HepG2 (cell line): ENCODE measurements around the gene P3R3URF. TPM values are rescaled to one million over a fixed set of nuclear protein-coding genes. Genes with fewer than 3 reads are reported as not detected.
A peak's percentile ranks its signal among the peaks of the same experiment; 100 is the strongest.

ENCODE experiments used
- ATAC-seq: fragments of 200-7000 bp; cut with Tn5 transposase; 3 replicates; pipeline ENCODE4 v1.9.1; 2020; ENCODE audit warnings: mild to moderate bottlenecking, moderate library complexity
- BruUV-seq: library from RNA; stranded (reverse); fragments of 400-500 nt; replicated peaks from 2 replicates; lab custom pipeline; 2021; lab: Mats Ljungman, UMichigan
- CTCF ChIA-PET: fragments of 300-600 bp; formaldehyde crosslinking; extraction: SDS; loops from one replicate; lab custom pipeline; 2021; ENCODE audit warnings: low total read pairs, inconsistent platforms, low intra/inter-chr PET ratio; lab: Yijun Ruan, JAX
- POLR2A ChIA-PET: fragments of 350-600 bp; sonication (Branson Sonifier 250); formaldehyde crosslinking; loops from one replicate; lab custom pipeline; 2020; ENCODE audit warnings: antibody characterized with exemption, inconsistent platforms; lab: Yijun Ruan, JAX
- DNase-seq: peaks from one replicate; pipeline ENCODE4 v3.0.0-alpha.2; 2015; ENCODE audit warnings: low spot score
- FAIRE-seq: peaks from 3 replicates; lab custom pipeline; 2011; peaks lifted over from hg19 to GRCh38; lab: Jason Lieb, UNC
- H2AFZ ChIP-seq: one replicate; pipeline ENCODE4 v1.6.1; 2011; ENCODE audit warnings: low read length, inconsistent platforms
- H3K27ac ChIP-seq: fragments of 300-600 bp; 3 replicates; pipeline ENCODE4 v1.8.0; 2011; ENCODE audit warnings: mixed run types, mild to moderate bottlenecking, mixed read lengths, low read length, inconsistent platforms; ENCODE audit not compliant: insufficient read depth; ENCODE audit errors: extremely low read length
- H3K27me3 ChIP-seq, 2 experiments: fragments of 200-600 bp in 1 of 2; 2 replicates in 1 of 2; 3 replicates in 1 of 2; pipeline versions ENCODE4 v1.6.0 to v1.8.0; 2011; ENCODE audit warnings: low read length in 2 of 2, mild to moderate bottlenecking in 2 of 2, moderate library complexity in 2 of 2, inconsistent platforms in 1 of 2; ENCODE audit not compliant: insufficient read depth in 2 of 2, control insufficient read depth in 1 of 2
- H3K36me3 ChIP-seq, 2 experiments: fragments of 200-600 bp in 1 of 2; replicated peaks in 1 of 2; 2 replicates in 1 of 2; 3 replicates in 1 of 2; pipeline versions ENCODE4 v1.5.1 to v1.8.0; 2011; ENCODE audit warnings: low read length in 2 of 2, inconsistent platforms in 1 of 2; ENCODE audit not compliant: insufficient read depth in 2 of 2, control insufficient read depth in 1 of 2
- H3K4me1 ChIP-seq: 2 replicates; pipeline ENCODE4 v1.5.1; 2012; ENCODE audit warnings: low read length, inconsistent platforms; ENCODE audit not compliant: insufficient read depth
- H3K4me2 ChIP-seq: 2 replicates; pipeline ENCODE4 v1.6.0; 2011; ENCODE audit warnings: low read depth, low read length, inconsistent platforms
- H3K4me3 ChIP-seq, 3 experiments: fragments of 200-600 bp in 1 of 3; sonication (generic), shearing (Covaris generic) in 1 of 3; replicated peaks in 1 of 3; 2 replicates each; pipeline ENCODE4 v1.5.1; 2011 to 2016; ENCODE audit warnings: low read length in 3 of 3, inconsistent platforms in 2 of 3, low read depth in 2 of 3, mild to moderate bottlenecking in 2 of 3, control low read depth in 1 of 3, mixed read lengths in 1 of 3; ENCODE audit not compliant: insufficient read depth in 1 of 3
- H3K79me2 ChIP-seq: one replicate; pipeline ENCODE4 v1.6.1; 2011; ENCODE audit warnings: low read length, inconsistent platforms; ENCODE audit not compliant: insufficient read depth
- H3K9ac ChIP-seq: 2 replicates; pipeline ENCODE4 v1.6.0; 2011; ENCODE audit warnings: mild to moderate bottlenecking, low read depth, low read length, inconsistent platforms; ENCODE audit not compliant: insufficient read depth
- H3K9me3 ChIP-seq: 2 replicates; pipeline ENCODE4 v1.5.1; 2012; ENCODE audit warnings: mild to moderate bottlenecking, low read length
- H4K20me1 ChIP-seq: 2 replicates; pipeline ENCODE4 v1.6.0; 2011; ENCODE audit warnings: inconsistent platforms, mild to moderate bottlenecking, low read length, moderate library complexity; ENCODE audit not compliant: insufficient read depth
- CHD2 ChIP-seq: IDR thresholded peaks from 2 replicates; pipeline ENCODE4 v1.6.1; 2011; ENCODE audit warnings: low read depth, low read length, improper control_type of control experiment
- ERF ChIP-seq: IDR thresholded peaks from 2 replicates; pipeline ENCODE4 v1.6.1; 2018; ENCODE audit warnings: missing biosample characterization, missing genetic modification reagents
- GATAD1 ChIP-seq: IDR thresholded peaks from 2 replicates; pipeline ENCODE4 v1.6.1; 2016; ENCODE audit warnings: missing genetic modification reagents, missing compliant biosample characterization
- KAT8 ChIP-seq: IDR thresholded peaks from 2 replicates; pipeline ENCODE4 v1.6.1; 2016; ENCODE audit warnings: missing genetic modification reagents, missing compliant biosample characterization
- KDM1A ChIP-seq: IDR thresholded peaks from 2 replicates; pipeline ENCODE4 v1.6.1; 2016; ENCODE audit warnings: missing compliant biosample characterization
- NPAS2 ChIP-seq: sonication (generic); formaldehyde crosslinking; IDR thresholded peaks from 2 replicates; pipeline ENCODE4 v1.8.0; 2022; ENCODE audit warnings: mild to moderate bottlenecking, missing genetic modification reagents, borderline replicate concordance
- NR2F6 ChIP-seq, 2 experiments: IDR thresholded peaks; 2 replicates each; pipeline ENCODE4 v1.6.1; 2016; ENCODE audit warnings: antibody characterized with exemption in 1 of 2, mild to moderate bottlenecking in 1 of 2
- REPIN1 ChIP-seq: sonication (generic); formaldehyde crosslinking; IDR thresholded peaks from 2 replicates; pipeline ENCODE4 v1.8.0; 2022; ENCODE audit warnings: missing genetic modification reagents, low read depth, mild to moderate bottlenecking, borderline replicate concordance
- RORA ChIP-seq: sonication (generic); formaldehyde crosslinking; IDR thresholded peaks from 2 replicates; pipeline ENCODE4 v1.5.0; 2020; ENCODE audit warnings: mild to moderate bottlenecking, missing genetic modification reagents, moderate library complexity
- SOX13 ChIP-seq, 3 experiments: fragments of 450-650 bp in 1 of 3; sonication (generic) in 1 of 3; formaldehyde crosslinking in 1 of 3; IDR thresholded peaks in 2 of 3; conservative IDR thresholded peaks in 1 of 3; 2 replicates each; pipeline versions ENCODE4 v1.5.0 to v1.6.1; 2016 to 2020; ENCODE audit warnings: antibody characterized with exemption in 1 of 3, mild to moderate bottlenecking in 1 of 3, missing compliant biosample characterization in 1 of 3, missing genetic modification reagents in 1 of 3, moderate library complexity in 1 of 3
- XRCC5 ChIP-seq: fragments of 200-400 bp; formaldehyde crosslinking; optimal IDR thresholded peaks from 2 replicates; pipeline ENCODE3; 2017; ENCODE audit warnings: mild to moderate bottlenecking, low read length
- ZNF3 ChIP-seq: IDR thresholded peaks from 2 replicates; pipeline ENCODE4 v1.7.0; 2017; ENCODE audit warnings: inconsistent platforms
- ZNF550 ChIP-seq: sonication (generic); formaldehyde crosslinking; IDR thresholded peaks from 2 replicates; pipeline ENCODE4 v1.4.0; 2020; ENCODE audit warnings: mild to moderate bottlenecking, missing genetic modification reagents, borderline replicate concordance
- ZNF766 ChIP-seq: sonication (generic); formaldehyde crosslinking; IDR thresholded peaks from 2 replicates; pipeline ENCODE4 v1.5.0; 2020; ENCODE audit warnings: missing genetic modification reagents, borderline replicate concordance
- ZSCAN31 ChIP-seq: sonication (generic); formaldehyde crosslinking; IDR thresholded peaks from 2 replicates; pipeline ENCODE4 v1.5.0; 2020; ENCODE audit warnings: low read depth, mild to moderate bottlenecking, missing genetic modification reagents
- WGBS: methylation state at CpG from one replicate; pipeline ENCODE4 v1.1.6; 2017; ENCODE audit warnings: low lambda C conversion rate; 5-methylcytosine and 5-hydroxymethylcytosine counted together
- in situ Hi-C: cut with HindIII; loops from 2 replicates; pipeline ENCODE4 v1.10.0; 2017; ENCODE audit warnings: low pct_unique_long_range_greater_than_20kb; ENCODE audit not compliant: extremely low pct_ligation_motif_present
- intact Hi-C: fragments of 100-400 bp; cut with micrococcal nuclease; formaldehyde crosslinking; loops from one replicate; pipeline ENCODE4 v1.10.0; 2022; ENCODE audit not compliant: unreplicated experiment
- polyA plus RNA-seq, 8 experiments: library from polyadenylated mRNA; depleted of rRNA in 3 of 8; stranded (reverse) in 7 of 8; unstranded in 1 of 8; fragments of >200 nt; fragmentation: Illumina TruSeq in 4 of 8; extraction: Trizol in 4 of 8; gene quantifications; 2 replicates each; pipeline versions ENCODE4 v1.2.1 to v1.2.3, GENCODE V29; 2011 to 2016; ENCODE audit warnings: low read depth in 4 of 8, missing spikeins in 1 of 8, mixed read lengths in 1 of 8; ENCODE audit not compliant: insufficient read depth in 1 of 8
- total RNA-seq, 5 experiments: library from RNA; depleted of rRNA; stranded (reverse); fragments of >200 nt; fragmentation: Illumina TruSeq; extraction: Trizol; gene quantifications; 2 replicates each; pipeline ENCODE4 v1.2.3, GENCODE V29; 2016; ENCODE audit warnings: low read depth in 1 of 5
- TF ChIP-seq, protein P1 (sequence below): sonication (generic); formaldehyde crosslinking; IDR thresholded peaks from 2 replicates; pipeline ENCODE4; 2020; ENCODE audit warnings: missing genetic modification reagents, mild to moderate bottlenecking, borderline replicate concordance
- TF ChIP-seq, protein P2 (sequence below): sonication (generic); formaldehyde crosslinking; IDR thresholded peaks from 2 replicates; pipeline ENCODE4 v1.4.0; 2020; ENCODE audit warnings: mild to moderate bottlenecking, missing genetic modification reagents, borderline replicate concordance
- TF ChIP-seq, protein P3 (sequence below): IDR thresholded peaks from 2 replicates; pipeline ENCODE4 v1.6.1; 2016; ENCODE audit warnings: control low read depth

Gene P3R3URF
- total and polyA plus RNA-seq, 2 of the 13 experiments (the other 11 are each of a cell fraction or from before 2014, with no cell fraction given), result not detected

DNA sequence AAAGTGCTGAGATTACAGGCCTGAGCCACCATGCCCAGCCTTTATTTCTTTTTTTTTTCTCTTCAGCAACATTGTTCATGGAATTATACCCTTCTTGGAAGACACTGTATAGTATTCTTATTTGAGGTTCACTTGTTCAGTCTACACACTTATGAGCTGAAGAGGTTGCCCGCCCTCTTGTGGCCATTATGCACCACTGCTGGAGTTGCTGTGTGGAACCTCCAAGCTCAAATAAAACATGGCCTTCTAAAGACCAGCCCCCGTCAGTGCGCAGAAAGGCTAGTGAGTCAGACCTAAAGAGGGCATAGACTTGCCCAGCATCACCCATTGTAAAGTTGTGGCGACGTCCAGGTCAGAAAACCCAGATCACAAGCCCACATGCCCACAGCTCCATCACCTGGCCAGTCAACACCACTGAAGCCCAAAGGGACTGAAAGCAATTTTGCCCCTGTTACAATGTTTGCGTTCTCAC is 47.2 kb upstream of the P3R3URF start:
- Histone ChIP-seq H3K4me3 (peak overlapping the region in 1 of 3 experiments; percentile 19; a peak in 1 of 6 replicates), H3K9me3 (no peaks in the 10 kb centered on the region), H2AFZ (no peak overlapping the region), H3K27me3 (no peaks in the 10 kb centered on the region), H3K36me3 (no peaks in the 10 kb centered on the region), H3K4me2 (peak overlapping the region; percentile 71), H3K27ac (no peak overlapping the region), H4K20me1 (no peaks in the 10 kb centered on the region), H3K79me2 (no peaks in the 10 kb centered on the region), H3K4me1 (peaks cover 51% of the 10 kb centered on the region), H3K9ac (no peak overlapping the region)
- in situ Hi-C loops (loop anchor here (5.0 kb wide), 2 partner anchors 41 to 186 kb away; no protein-coding TSS in a partner anchor), intact Hi-C loops (loop anchor here (1.0 kb wide), 2 partner anchors 44 to 186 kb away; no protein-coding TSS in a partner anchor)
- POLR2A ChIA-PET, result interaction anchor here (0.8 to 2.0 kb wide), 5 partner anchors 24 to 42 kb away, joined by 3 to 11 read pairs (median 3); partner anchors contain the start of genes POMGNT1 and RAD54L
- BruUV-seq, result no TSS peak
- DNase-seq (peak; percentile 79), ATAC-seq (peak; percentile 92), FAIRE-seq (peak; percentile 80)
- WGBS, result 4% methylated on average over 5 of the region's 6 CpGs
- CTCF ChIA-PET, result interaction anchor here (2.3 to 3.7 kb wide), 2 partner anchors 43 to 187 kb away, joined by 21 to 43 read pairs; no protein-coding TSS in a partner anchor
- TF ChIP-seq, protein P1, sequence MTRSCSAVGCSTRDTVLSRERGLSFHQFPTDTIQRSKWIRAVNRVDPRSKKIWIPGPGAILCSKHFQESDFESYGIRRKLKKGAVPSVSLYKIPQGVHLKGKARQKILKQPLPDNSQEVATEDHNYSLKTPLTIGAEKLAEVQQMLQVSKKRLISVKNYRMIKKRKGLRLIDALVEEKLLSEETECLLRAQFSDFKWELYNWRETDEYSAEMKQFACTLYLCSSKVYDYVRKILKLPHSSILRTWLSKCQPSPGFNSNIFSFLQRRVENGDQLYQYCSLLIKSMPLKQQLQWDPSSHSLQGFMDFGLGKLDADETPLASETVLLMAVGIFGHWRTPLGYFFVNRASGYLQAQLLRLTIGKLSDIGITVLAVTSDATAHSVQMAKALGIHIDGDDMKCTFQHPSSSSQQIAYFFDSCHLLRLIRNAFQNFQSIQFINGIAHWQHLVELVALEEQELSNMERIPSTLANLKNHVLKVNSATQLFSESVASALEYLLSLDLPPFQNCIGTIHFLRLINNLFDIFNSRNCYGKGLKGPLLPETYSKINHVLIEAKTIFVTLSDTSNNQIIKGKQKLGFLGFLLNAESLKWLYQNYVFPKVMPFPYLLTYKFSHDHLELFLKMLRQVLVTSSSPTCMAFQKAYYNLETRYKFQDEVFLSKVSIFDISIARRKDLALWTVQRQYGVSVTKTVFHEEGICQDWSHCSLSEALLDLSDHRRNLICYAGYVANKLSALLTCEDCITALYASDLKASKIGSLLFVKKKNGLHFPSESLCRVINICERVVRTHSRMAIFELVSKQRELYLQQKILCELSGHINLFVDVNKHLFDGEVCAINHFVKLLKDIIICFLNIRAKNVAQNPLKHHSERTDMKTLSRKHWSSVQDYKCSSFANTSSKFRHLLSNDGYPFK (CRISPR knock-in tag), result peak; percentile 31; the same call in 1 of the 2 replicates
- TF ChIP-seq ZNF766 (CRISPR knock-in tag) (no peak), CHD2 (no peak), REPIN1 (CRISPR knock-in tag) (0 out of 2 replicates have a peak, but pooled peaks have one; percentile 39), RORA (CRISPR knock-in tag) (0 out of 2 replicates have a peak, but pooled peaks have one; percentile 59), NPAS2 (no peak), XRCC5 (peak; percentile 51), KAT8 (CRISPR knock-in tag) (peak; percentile 49; the same call in 1 of the 2 replicates), ERF (CRISPR knock-in tag) (0 out of 2 replicates have a peak, but pooled peaks have one; percentile 16), SOX13 (IDR thresholded peaks at IDR 0.05) (no peak), SOX13 (CRISPR knock-in tag; conservative IDR thresholded peaks at IDR 0.05 in 1 of 2, IDR thresholded peaks at IDR 0.05 in 1 of 2) (no peak), ZSCAN31 (peak; percentile 30; the same call in 1 of the 2 replicates), ZNF550 (CRISPR knock-in tag) (no peak), NR2F6 (IDR thresholded peaks at IDR 0.05) (no peak), NR2F6 (CRISPR knock-in tag; IDR thresholded peaks at IDR 0.05) (0 out of 2 replicates have a peak, but pooled peaks have one; percentile 5), GATAD1 (CRISPR knock-in tag) (0 out of 2 replicates have a peak, but pooled peaks have one; percentile 18), ZNF3 (CRISPR knock-in tag) (peak; percentile 100), KDM1A (no peak)
- TF ChIP-seq, protein P2, sequence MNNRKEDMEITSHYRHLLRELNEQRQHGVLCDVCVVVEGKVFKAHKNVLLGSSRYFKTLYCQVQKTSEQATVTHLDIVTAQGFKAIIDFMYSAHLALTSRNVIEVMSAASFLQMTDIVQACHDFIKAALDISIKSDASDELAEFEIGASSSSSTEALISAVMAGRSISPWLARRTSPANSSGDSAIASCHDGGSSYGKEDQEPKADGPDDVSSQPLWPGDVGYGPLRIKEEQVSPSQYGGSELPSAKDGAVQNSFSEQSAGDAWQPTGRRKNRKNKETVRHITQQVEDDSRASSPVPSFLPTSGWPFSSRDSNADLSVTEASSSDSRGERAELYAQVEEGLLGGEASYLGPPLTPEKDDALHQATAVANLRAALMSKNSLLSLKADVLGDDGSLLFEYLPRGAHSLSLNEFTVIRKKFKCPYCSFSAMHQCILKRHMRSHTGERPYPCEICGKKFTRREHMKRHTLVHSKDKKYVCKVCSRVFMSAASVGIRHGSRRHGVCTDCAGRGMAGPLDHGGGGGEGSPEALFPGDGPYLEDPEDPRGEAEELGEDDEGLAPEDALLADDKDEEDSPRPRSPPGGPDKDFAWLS (CRISPR knock-in tag), result no peak
- TF ChIP-seq, protein P3, sequence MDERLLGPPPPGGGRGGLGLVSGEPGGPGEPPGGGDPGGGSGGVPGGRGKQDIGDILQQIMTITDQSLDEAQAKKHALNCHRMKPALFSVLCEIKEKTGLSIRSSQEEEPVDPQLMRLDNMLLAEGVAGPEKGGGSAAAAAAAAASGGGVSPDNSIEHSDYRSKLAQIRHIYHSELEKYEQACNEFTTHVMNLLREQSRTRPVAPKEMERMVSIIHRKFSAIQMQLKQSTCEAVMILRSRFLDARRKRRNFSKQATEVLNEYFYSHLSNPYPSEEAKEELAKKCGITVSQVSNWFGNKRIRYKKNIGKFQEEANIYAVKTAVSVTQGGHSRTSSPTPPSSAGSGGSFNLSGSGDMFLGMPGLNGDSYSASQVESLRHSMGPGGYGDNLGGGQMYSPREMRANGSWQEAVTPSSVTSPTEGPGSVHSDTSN, result no peak
